ENCODE data around the gene LHX3. TPM values are rescaled to one million over a fixed set of nuclear protein-coding genes. Genes with fewer than 3 reads are reported as not detected.

LHX3 gene
- total and polyA plus RNA-seq, 2 of the 8 experiments (the other 6 are each of a cell fraction or from before 2014, with no cell fraction given) = 0.02 TPM; not detected in 1

DNA sequence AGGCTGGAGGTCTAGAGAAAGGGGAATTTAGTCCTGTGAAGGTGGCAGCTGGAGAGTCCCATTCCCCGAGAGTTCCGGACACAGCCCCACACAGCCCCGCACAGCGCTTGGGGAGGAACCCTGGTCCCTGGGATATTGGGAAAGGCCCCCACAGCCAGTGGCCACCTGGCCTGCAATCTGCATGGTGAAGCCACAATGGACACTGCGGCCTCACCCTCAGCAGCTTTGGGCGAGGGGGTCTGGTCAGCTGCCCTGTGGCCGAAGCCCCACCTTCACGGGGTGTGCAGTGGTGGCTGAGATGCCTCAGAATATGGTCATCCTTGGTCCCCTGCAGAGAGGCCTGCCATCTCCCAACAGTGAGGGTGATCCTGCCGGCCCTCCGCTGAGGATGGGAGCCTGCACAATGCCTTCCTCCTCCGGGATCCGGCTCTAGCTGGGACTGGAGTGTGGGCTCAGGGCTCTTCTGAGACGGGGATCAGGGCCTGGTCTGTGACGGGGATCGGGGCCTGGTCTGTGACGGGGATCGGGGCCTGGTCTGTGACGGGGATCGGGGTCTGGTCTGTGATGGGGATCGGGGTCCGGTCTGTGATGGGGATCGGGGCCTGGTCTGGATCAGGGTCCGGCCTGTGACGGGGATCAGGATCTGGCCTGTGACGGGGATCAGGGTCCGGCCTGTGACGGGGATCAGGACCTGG lies 52.9 kb downstream of the LHX3 start:
- H4K20me1 ChIP-seq (replicated peaks in 1 of 2; ENCODE audit: control insufficient read depth in 1 of 2, insufficient read depth in 2 of 2, low read length in 2 of 2) = no peaks in the 10 kb centered on the region
- peak overlapping the region; percentile 62 for H2BK20ac ChIP-seq (ENCODE audit: low read length)
- peak overlapping the region; percentile 90 for H3K18ac ChIP-seq (ENCODE audit: extremely low read depth, low read length)
- H4K91ac ChIP-seq (replicated peaks; ENCODE audit: insufficient read length, low read length) = peak overlapping the region; percentile 98
- DNase-seq (ENCODE audit: low read depth in 1 of 2, low spot score in 2 of 2) (peak in 1 of 2 experiments; percentile 57), FAIRE-seq (no peak)
- no peaks in the 10 kb centered on the region for H3K9me3 ChIP-seq (ENCODE audit: insufficient read depth in 2 of 2, low read depth in 1 of 2, low read length in 1 of 2)
- peak overlapping the region in 2 of 4 experiments; percentile 19 to 30; a peak in 2 of 8 replicates for H3K4me3 ChIP-seq (ENCODE audit: extremely low read depth in 1 of 4, insufficient read depth in 2 of 4, low read depth in 3 of 4, low read length in 4 of 4)
- no peaks in the 10 kb centered on the region for H3K36me3 ChIP-seq (ENCODE audit: control insufficient read depth in 2 of 4, insufficient read depth in 4 of 4, low read length in 3 of 4)
- no peak overlapping the region for H4K8ac ChIP-seq (ENCODE audit: extremely low read depth, insufficient read depth, low read length)
- no peak overlapping the region for H3K14ac ChIP-seq (ENCODE audit: insufficient read length)
- ChIA-PET POLR2A (ENCODE audit: partially characterized antibody) (interaction anchor here (1.1 to 2.4 kb wide), 3 partner anchors 8 to 24 kb away, joined by 3 to 8 read pairs (median 4); no protein-coding TSS in a partner anchor), CTCF (ENCODE audit: partially characterized antibody) (interaction anchor here (0.7 to 1.5 kb wide), 7 partner anchors 8 to 26 kb away, joined by 3 to 9 read pairs (median 4); no protein-coding TSS in a partner anchor)
- no peak overlapping the region for H3K27ac ChIP-seq (ENCODE audit: low read depth, low read length)
- H3K56ac ChIP-seq (replicated peaks; ENCODE audit: insufficient read length, low read depth, low read length) = no peak overlapping the region
- H2BK12ac ChIP-seq (ENCODE audit: low read depth, low read length) = peak overlapping the region; percentile 96; the same call in 1 of the 2 replicates
- H3K23ac ChIP-seq (ENCODE audit: insufficient read length) = no peak overlapping the region
- peak overlapping the region; percentile 56 to 82 for H3K4me2 ChIP-seq (ENCODE audit: insufficient read depth in 1 of 2, low read depth in 2 of 2, low read length in 2 of 2)
- H2AFZ ChIP-seq (ENCODE audit: low read length) = no peak overlapping the region
- peaks cover 5% of the 10 kb centered on the region; the same call in 1 of the 2 replicates for H3K23me2 ChIP-seq (ENCODE audit: low read depth, low read length)
- peaks cover 0 to 34% (median 24%) of the 10 kb centered on the region in 4 experiments; a peak in 6 of 7 replicates for H3K4me1 ChIP-seq (replicated peaks in 1 of 4; ENCODE audit: control insufficient read depth in 3 of 4, insufficient read depth in 4 of 4, low read length in 3 of 4)
- no peaks in the 10 kb centered on the region for H3K79me1 ChIP-seq (ENCODE audit: low read depth, low read length)
- peak overlapping the region; percentile 97 for H2BK15ac ChIP-seq (ENCODE audit: low read length)
- no peaks in the 10 kb centered on the region for H3K79me2 ChIP-seq (ENCODE audit: control insufficient read depth in 1 of 2, insufficient read depth in 2 of 2, low read length in 2 of 2)
- H4K5ac ChIP-seq (ENCODE audit: insufficient read length, low read depth, low read length) = peak overlapping the region; percentile 44
- TF ChIP-seq SP4 (IDR thresholded peaks at IDR 0.05; ENCODE audit: low read length) = no peak
- TF ChIP-seq RXRA (IDR thresholded peaks at IDR 0.05; ENCODE audit: insufficient read depth, low read depth, low read length) = no peak
- no peak for TF ChIP-seq EGR1 (IDR thresholded peaks at IDR 0.05; ENCODE audit: borderline replicate concordance, low read depth, low read length)
- TF ChIP-seq YY1 (IDR thresholded peaks at IDR 0.05; ENCODE audit: low read depth, low read length) = no peak
- TF ChIP-seq, protein P1, sequence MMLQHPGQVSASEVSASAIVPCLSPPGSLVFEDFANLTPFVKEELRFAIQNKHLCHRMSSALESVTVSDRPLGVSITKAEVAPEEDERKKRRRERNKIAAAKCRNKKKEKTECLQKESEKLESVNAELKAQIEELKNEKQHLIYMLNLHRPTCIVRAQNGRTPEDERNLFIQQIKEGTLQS (IDR thresholded peaks at IDR 0.05; ENCODE audit: insufficient read depth, low read depth, low read length) = no peak
- TF ChIP-seq NANOG (IDR thresholded peaks at IDR 0.05; ENCODE audit: insufficient read depth, low read depth, low read length, poor library complexity, severe bottlenecking) = no peak
- no peak for TF ChIP-seq POU5F1 (IDR thresholded peaks at IDR 0.05; ENCODE audit: low read depth, low read length)
- 66% methylated on average over 24 of the region's 27 CpGs; no CpG with 5 or more reads in 1 of the 2 experiments for WGBS, 2 experiments (ENCODE audit: extremely low coverage in 1 of 2, insufficient coverage in 1 of 2, insufficient read length in 1 of 2, insufficient replicate concordance in 2 of 2, low coverage in 1 of 2, low lambda C conversion rate in 2 of 2, missing lambda C conversion rate in 1 of 2)
- H2BK5ac ChIP-seq (ENCODE audit: low read depth, low read length) = peak overlapping the region; percentile 85; the same call in 1 of the 2 replicates
- H2AK5ac ChIP-seq (ENCODE audit: low read depth, low read length) = peak overlapping the region; percentile 82; the same call in 1 of the 2 replicates
- H2BK120ac ChIP-seq (replicated peaks; ENCODE audit: low read depth, low read length) = peak overlapping the region; percentile 72
- no peak overlapping the region for H3K9ac ChIP-seq (replicated peaks in 1 of 4; ENCODE audit: extremely low read depth in 1 of 4, low read depth in 3 of 4, low read length in 3 of 4)
- peaks cover 0 to 4% (median 3%) of the 10 kb centered on the region in 4 experiments; a peak in 4 of 7 replicates for H3K27me3 ChIP-seq (replicated peaks in 1 of 4; ENCODE audit: control insufficient read depth in 3 of 4, extremely low read depth in 1 of 4, insufficient read depth in 3 of 4, low read length in 3 of 4)
- peak overlapping the region; percentile 84 for H3K4ac ChIP-seq (replicated peaks; ENCODE audit: insufficient read length, low read depth, low read length)

Measured in H1 (cell line).